ENCODE measurements around the gene PALLD. TPM values are rescaled to one million over a fixed set of nuclear protein-coding genes. Genes with fewer than 3 reads are reported as not detected.

The PALLD gene
- total RNA-seq, 1 experiment from 2014 or later: 23.7 TPM

DNA sequence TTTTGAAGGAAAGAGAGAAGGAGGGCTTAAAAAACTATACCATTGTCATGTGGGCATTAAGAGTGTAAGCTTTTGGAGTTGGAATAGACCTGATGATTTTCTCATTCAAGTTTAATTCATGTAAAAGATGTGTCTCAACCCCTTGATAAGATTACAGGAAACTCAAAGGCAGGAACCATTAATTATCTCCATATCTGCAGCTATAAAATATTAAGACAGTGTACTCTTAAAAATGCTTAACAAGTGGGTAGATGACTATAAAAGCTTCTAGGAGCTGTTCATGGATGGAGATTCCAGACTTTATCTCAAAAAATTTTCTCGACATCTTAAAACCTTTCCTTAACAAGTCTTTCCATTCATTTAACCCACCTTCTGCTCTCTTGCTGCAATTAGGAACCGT lies 208.3 kb downstream of the PALLD start (continued):
- no peak for TF ChIP-seq ZNF317 (CRISPR knock-in tag; IDR thresholded peaks at IDR 0.05; ENCODE audit: borderline replicate concordance, low read depth)
- TF ChIP-seq ZNF232 (CRISPR knock-in tag; IDR thresholded peaks at IDR 0.05): no peak
- TF ChIP-seq NR2C2 (CRISPR knock-in tag; IDR thresholded peaks at IDR 0.05): no peak

GRCh38 chr4:168707205-168707604 lies 210.4 kb downstream of the PALLD start:
- TF ChIP-seq, protein P1, sequence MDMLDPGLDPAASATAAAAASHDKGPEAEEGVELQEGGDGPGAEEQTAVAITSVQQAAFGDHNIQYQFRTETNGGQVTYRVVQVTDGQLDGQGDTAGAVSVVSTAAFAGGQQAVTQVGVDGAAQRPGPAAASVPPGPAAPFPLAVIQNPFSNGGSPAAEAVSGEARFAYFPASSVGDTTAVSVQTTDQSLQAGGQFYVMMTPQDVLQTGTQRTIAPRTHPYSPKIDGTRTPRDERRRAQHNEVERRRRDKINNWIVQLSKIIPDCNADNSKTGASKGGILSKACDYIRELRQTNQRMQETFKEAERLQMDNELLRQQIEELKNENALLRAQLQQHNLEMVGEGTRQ (CRISPR knock-in tag; IDR thresholded peaks at IDR 0.05): no peak
- TF ChIP-seq, protein P2, sequence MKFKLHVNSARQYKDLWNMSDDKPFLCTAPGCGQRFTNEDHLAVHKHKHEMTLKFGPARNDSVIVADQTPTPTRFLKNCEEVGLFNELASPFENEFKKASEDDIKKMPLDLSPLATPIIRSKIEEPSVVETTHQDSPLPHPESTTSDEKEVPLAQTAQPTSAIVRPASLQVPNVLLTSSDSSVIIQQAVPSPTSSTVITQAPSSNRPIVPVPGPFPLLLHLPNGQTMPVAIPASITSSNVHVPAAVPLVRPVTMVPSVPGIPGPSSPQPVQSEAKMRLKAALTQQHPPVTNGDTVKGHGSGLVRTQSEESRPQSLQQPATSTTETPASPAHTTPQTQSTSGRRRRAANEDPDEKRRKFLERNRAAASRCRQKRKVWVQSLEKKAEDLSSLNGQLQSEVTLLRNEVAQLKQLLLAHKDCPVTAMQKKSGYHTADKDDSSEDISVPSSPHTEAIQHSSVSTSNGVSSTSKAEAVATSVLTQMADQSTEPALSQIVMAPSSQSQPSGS (CRISPR knock-in tag; IDR thresholded peaks at IDR 0.05; ENCODE audit: borderline replicate concordance, low read depth): no peak
- TF ChIP-seq ZNF263 (CRISPR knock-in tag; IDR thresholded peaks at IDR 0.05; ENCODE audit: low read depth): no peak
- no peak for TF ChIP-seq ZNF121 (CRISPR knock-in tag; IDR thresholded peaks at IDR 0.05)
- ATAC-seq (no peak), DNase-seq (ENCODE audit: low spot score) (no peak)
- H3K27me3 Mint-ChIP-seq (ENCODE audit: low read depth): no peaks in the 10 kb centered on the region
- POLR2A ChIA-PET: no interaction called here
- CTCF ChIA-PET: interaction anchor here (1.1 kb wide), 1 partner anchor 121 kb away, joined by 3 read pairs; no protein-coding TSS in a partner anchor
- no peaks in the 10 kb centered on the region for H3K9me3 Mint-ChIP-seq
- H3K4me1 Mint-ChIP-seq: no peaks in the 10 kb centered on the region; the same call in 1 of the 2 replicates
- H3K27ac Mint-ChIP-seq: no peak overlapping the region
- H3K36me3 Mint-ChIP-seq: no peaks in the 10 kb centered on the region
- H3K4me3 Mint-ChIP-seq: no peak overlapping the region

GRCh38 chr4:168708108-168708507 lies 211.3 kb downstream of the PALLD start:
- POLR2A ChIA-PET: no interaction called here
- CTCF ChIA-PET: interaction anchor here (0.6 to 5.0 kb wide), 3 partner anchors 122 to 214 kb away, joined by 3 to 43 read pairs (median 3); no protein-coding TSS in a partner anchor
- ATAC-seq: no peak
- DNase-seq (ENCODE audit: low spot score): no peak
- H3K9me3 Mint-ChIP-seq: no peaks in the 10 kb centered on the region
- H3K27ac Mint-ChIP-seq: no peak overlapping the region
- no peak overlapping the region for H3K4me3 Mint-ChIP-seq
- H3K4me1 Mint-ChIP-seq: no peaks in the 10 kb centered on the region; the same call in 1 of the 2 replicates
- TF ChIP-seq FOXJ3 (CRISPR knock-in tag; IDR thresholded peaks at IDR 0.05; ENCODE audit: borderline replicate concordance): no peak
- TF ChIP-seq, protein P3, sequence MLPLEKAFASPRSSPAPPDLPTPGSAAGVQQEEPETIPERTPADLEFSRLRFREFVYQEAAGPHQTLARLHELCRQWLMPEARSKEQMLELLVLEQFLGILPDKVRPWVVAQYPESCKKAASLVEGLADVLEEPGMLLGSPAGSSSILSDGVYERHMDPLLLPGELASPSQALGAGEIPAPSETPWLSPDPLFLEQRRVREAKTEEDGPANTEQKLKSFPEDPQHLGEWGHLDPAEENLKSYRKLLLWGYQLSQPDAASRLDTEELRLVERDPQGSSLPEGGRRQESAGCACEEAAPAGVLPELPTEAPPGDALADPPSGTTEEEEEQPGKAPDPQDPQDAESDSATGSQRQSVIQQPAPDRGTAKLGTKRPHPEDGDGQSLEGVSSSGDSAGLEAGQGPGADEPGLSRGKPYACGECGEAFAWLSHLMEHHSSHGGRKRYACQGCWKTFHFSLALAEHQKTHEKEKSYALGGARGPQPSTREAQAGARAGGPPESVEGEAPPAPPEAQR (CRISPR knock-in tag; IDR thresholded peaks at IDR 0.05): no peak
- no peak for TF ChIP-seq ZNF671 (CRISPR knock-in tag; IDR thresholded peaks at IDR 0.05)
- TF ChIP-seq GABPB1 (CRISPR knock-in tag; IDR thresholded peaks at IDR 0.05): no peak
- TF ChIP-seq RELA (CRISPR knock-in tag; IDR thresholded peaks at IDR 0.05; ENCODE audit: borderline replicate concordance): no peak
- TF ChIP-seq, protein P1 (CRISPR knock-in tag; IDR thresholded peaks at IDR 0.05): no peak
- TF ChIP-seq JUN (CRISPR knock-in tag; IDR thresholded peaks at IDR 0.05): no peak
- TF ChIP-seq, protein P4, sequence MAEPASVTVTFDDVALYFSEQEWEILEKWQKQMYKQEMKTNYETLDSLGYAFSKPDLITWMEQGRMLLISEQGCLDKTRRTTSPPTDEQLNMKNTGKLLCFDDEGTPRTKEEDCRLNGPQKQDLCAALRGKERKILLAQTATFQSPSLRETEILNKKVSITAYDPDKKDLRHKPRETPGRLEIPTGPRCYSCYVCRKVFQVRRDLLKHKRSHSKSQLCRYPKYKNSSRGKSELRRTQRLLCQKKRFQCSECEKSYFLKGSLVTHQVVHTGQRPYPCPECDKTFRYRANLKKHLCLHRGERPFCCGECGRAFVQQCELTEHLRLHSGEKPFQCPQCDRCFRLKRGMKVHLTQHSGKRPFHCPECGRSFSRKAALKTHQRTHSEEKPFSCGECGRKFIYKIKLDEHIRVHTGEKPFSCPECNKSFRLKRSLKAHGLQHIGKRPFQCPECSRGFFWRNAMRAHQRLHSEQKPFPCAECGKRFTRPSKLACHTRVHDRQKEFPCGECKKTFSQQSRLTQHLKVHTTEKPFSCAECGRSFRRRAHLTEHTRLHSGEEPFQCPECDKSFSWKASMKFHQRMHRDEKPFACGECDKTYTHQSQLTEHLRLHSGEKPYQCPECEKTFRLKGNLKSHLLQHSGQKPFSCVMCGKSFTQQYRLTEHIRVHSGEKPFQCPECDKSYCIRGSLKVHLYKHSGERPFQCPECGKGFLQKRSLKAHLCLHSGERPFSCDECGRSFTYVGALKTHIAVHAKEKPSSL (CRISPR knock-in tag; conservative IDR thresholded peaks at IDR 0.05): no peak
- no peak for TF ChIP-seq ZNF423 (CRISPR knock-in tag; IDR thresholded peaks at IDR 0.05)
- H3K27me3 Mint-ChIP-seq (ENCODE audit: low read depth): no peaks in the 10 kb centered on the region
- no peaks in the 10 kb centered on the region for H3K36me3 Mint-ChIP-seq

Measured in WTC11 (cell line).